ENCODE data around the gene SLC12A3. TPM values are rescaled to one million over a fixed set of nuclear protein-coding genes. Genes with fewer than 3 reads are reported as not detected.

SLC12A3 gene
- total and polyA plus RNA-seq, 2 of the 4 experiments (the other 2 are of a cell fraction): not detected

DNA sequence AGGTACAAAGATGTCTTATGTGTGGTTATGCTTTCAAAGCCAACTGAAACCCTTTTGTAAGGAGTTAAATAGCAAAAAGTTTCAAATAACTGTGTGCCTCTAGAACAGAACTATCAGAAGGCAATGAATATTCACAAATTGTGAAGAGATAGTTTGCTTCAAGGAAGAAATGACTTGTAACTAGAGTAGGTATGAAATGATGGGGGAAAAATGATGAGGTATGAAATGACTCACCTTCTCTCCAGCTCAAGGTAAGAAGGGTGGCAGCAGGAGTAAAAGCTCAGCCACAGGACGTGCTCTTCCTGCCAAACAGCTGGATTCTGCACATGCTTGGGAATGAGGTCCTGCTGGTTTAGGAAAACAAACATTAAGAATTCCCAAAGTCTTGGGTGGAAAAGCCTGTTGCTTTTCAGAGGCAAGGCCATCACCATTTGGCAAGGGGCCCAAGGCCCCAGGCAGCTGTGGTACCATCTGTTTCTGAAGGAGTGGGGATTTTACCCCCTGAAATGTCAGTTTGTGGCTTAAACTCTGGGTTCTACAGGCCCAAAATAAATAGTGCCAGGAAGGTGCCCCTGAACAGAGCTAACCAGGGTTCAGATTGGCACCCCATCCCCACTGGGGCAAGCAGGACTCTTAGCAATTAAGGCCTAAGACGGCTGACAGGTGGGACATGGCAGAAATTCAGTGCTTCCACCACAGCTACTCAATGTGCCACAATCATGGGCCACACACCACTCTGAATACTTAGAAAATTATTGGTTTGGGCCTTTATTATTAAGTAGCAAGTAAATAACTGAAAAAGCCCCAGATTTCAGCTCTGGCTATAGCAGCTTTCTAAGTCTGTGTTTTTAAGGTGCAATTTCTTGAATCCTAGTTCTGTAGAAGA lies 80.2 kb downstream of the SLC12A3 start:
- Histone ChIP-seq H3K9ac (ENCODE audit: low read depth, low read length) (no peak overlapping the region), H3K9me3 (ENCODE audit: control insufficient read depth, insufficient read depth, low read length) (no peaks in the 10 kb centered on the region), H3K4me1 (ENCODE audit: control insufficient read depth, insufficient read depth, low read length) (peaks cover 6% of the 10 kb centered on the region), H3K27ac (ENCODE audit: insufficient read depth, low read length) (peak overlapping the region; percentile 27; the same call in 1 of the 2 replicates), H4K8ac (ENCODE audit: low read depth in 2 of 2, low read length in 2 of 2) (peak overlapping the region in 1 of 2 experiments; percentile 15; a peak in 1 of 4 replicates), H3K27me3 (ENCODE audit: control insufficient read depth, insufficient read depth, low read length) (no peaks in the 10 kb centered on the region), H3K23ac (ENCODE audit: low read depth, low read length) (no peak overlapping the region), H3K4me2 (ENCODE audit: low read depth, low read length) (no peak overlapping the region), H2AK5ac (ENCODE audit: low read depth, low read length) (no peak overlapping the region), H4K5ac (ENCODE audit: low read depth, low read length) (no peak overlapping the region), H2BK120ac (ENCODE audit: low read depth, low read length) (no peak overlapping the region), H3K4me3 (ENCODE audit: insufficient read depth, low read depth, low read length) (no peak overlapping the region), H3K9me1 (ENCODE audit: insufficient read depth, low read length) (peaks cover 9% of the 10 kb centered on the region; the same call in 1 of the 2 replicates), H3K4ac (ENCODE audit: low read depth, low read length) (no peak overlapping the region), H3K14ac (replicated peaks; ENCODE audit: low read depth, low read length) (no peak overlapping the region), H2BK20ac (ENCODE audit: low read depth, low read length) (no peak overlapping the region), H2BK15ac (ENCODE audit: low read depth, low read length) (no peak overlapping the region), H3K56ac (ENCODE audit: extremely low read depth, insufficient read depth, low read length) (no peak overlapping the region), H3K79me1 (ENCODE audit: low read depth in 1 of 2, low read length in 2 of 2) (peaks cover 8 to 31% of the 10 kb centered on the region in 2 experiments), H3K36me3 (ENCODE audit: control insufficient read depth, insufficient read depth, low read length) (peaks cover 38% of the 10 kb centered on the region), H2AFZ (replicated peaks; ENCODE audit: low read length, poor library complexity) (no peak overlapping the region), H3K18ac (ENCODE audit: low read depth, low read length) (no peak overlapping the region), H4K91ac (ENCODE audit: insufficient read depth, low read depth, low read length) (no peak overlapping the region), H2AK9ac (replicated peaks; ENCODE audit: low read depth, low read length, poor library complexity) (peak overlapping the region; percentile 42), H4K20me1 (ENCODE audit: insufficient read depth, low read length) (peaks cover 59% of the 10 kb centered on the region; the same call in 1 of the 2 replicates), H2BK5ac (ENCODE audit: low read depth, low read length, poor library complexity, severe bottlenecking) (peak overlapping the region; percentile 13)
- in situ Hi-C loops (cut with MboI; ENCODE audit: low sequenced_read_pairs): no loop called here
- no TSS peak for BruUV-seq (replicated peaks)
- intact Hi-C loops (cut with micrococcal nuclease): no loop called here
- ChIA-PET CTCF (no interaction called here), POLR2A (ENCODE audit: unreplicated experiment) (interaction anchor here (0.6 kb wide), 1 partner anchor 130 kb away, joined by 4 read pairs; no protein-coding TSS in a partner anchor)
- peak; percentile 69 for DNase-seq
- ATAC-seq (ENCODE audit: low read depth): peak; percentile 9; the same call in 1 of the 2 replicates
- TF ChIP-seq RAD21 (IDR thresholded peaks at IDR 0.05; ENCODE audit: low read length) (no peak), RCOR1 (IDR thresholded peaks at IDR 0.05; ENCODE audit: insufficient replicate concordance, low read length) (no peak), CHD1 (IDR thresholded peaks at IDR 0.05; ENCODE audit: low read depth, low read length) (no peak), MAZ (IDR thresholded peaks at IDR 0.05; ENCODE audit: borderline replicate concordance, low read depth, low read length) (no peak), POLR2A (IDR thresholded peaks at IDR 0.05; ENCODE audit: low read depth, low read length) (peak; percentile 52)
- TF ChIP-seq, protein P1, sequence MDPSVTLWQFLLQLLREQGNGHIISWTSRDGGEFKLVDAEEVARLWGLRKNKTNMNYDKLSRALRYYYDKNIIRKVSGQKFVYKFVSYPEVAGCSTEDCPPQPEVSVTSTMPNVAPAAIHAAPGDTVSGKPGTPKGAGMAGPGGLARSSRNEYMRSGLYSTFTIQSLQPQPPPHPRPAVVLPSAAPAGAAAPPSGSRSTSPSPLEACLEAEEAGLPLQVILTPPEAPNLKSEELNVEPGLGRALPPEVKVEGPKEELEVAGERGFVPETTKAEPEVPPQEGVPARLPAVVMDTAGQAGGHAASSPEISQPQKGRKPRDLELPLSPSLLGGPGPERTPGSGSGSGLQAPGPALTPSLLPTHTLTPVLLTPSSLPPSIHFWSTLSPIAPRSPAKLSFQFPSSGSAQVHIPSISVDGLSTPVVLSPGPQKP (IDR thresholded peaks at IDR 0.05; ENCODE audit: borderline replicate concordance, low read depth, low read length): no peak
- dilution Hi-C loops (cut with HindIII; ENCODE audit: low sequenced_read_pairs, unreplicated experiment): no loop called here
- 22% methylated on average over 1 of the region's 2 CpGs; no CpG with 5 or more reads in 1 of the 2 experiments for WGBS, 2 experiments (ENCODE audit: extremely low coverage in 2 of 2, insufficient read length in 1 of 2)
